ENCODE data around the gene PTPRM.

The PTPRM gene

GRCh38 chr18:8041526-8042111 lies 474.5 kb downstream of the PTPRM start:
- in situ Hi-C loops (cut with HindIII; ENCODE audit: low sequenced_read_pairs), result no loop called here
- no peak for DNase-seq (ENCODE audit: low read depth, low spot score)
- TF ChIP-seq, protein P1, sequence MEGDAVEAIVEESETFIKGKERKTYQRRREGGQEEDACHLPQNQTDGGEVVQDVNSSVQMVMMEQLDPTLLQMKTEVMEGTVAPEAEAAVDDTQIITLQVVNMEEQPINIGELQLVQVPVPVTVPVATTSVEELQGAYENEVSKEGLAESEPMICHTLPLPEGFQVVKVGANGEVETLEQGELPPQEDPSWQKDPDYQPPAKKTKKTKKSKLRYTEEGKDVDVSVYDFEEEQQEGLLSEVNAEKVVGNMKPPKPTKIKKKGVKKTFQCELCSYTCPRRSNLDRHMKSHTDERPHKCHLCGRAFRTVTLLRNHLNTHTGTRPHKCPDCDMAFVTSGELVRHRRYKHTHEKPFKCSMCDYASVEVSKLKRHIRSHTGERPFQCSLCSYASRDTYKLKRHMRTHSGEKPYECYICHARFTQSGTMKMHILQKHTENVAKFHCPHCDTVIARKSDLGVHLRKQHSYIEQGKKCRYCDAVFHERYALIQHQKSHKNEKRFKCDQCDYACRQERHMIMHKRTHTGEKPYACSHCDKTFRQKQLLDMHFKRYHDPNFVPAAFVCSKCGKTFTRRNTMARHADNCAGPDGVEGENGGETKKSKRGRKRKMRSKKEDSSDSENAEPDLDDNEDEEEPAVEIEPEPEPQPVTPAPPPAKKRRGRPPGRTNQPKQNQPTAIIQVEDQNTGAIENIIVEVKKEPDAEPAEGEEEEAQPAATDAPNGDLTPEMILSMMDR (IDR thresholded peaks at IDR 0.05; ENCODE audit: low read depth, low read length), result no peak
- no peak overlapping the region for H3K4me3 ChIP-seq (ENCODE audit: low read depth, low read length)

GRCh38 chr18:8044004-8044403 lies 476.9 kb downstream of the PTPRM start:
- in situ Hi-C loops (cut with HindIII; ENCODE audit: low sequenced_read_pairs), result no loop called here
- H3K4me3 ChIP-seq (ENCODE audit: low read depth, low read length), result no peak overlapping the region
- TF ChIP-seq, protein P1 (IDR thresholded peaks at IDR 0.05; ENCODE audit: low read depth, low read length), result no peak
- DNase-seq (ENCODE audit: low read depth, low spot score), result no peak

- TF ChIP-seq, protein P1 (IDR thresholded peaks at IDR 0.05; ENCODE audit: low read depth, low read length), result no peak
- peak; percentile 14 for DNase-seq (ENCODE audit: low read depth, low spot score)
- in situ Hi-C loops (cut with HindIII; ENCODE audit: low sequenced_read_pairs), result no loop called here
- no peak overlapping the region for H3K4me3 ChIP-seq (ENCODE audit: low read depth, low read length)
These were observed 478.2 kb downstream of the PTPRM start for GRCh38 chr18:8045160-8045883.

DNA sequence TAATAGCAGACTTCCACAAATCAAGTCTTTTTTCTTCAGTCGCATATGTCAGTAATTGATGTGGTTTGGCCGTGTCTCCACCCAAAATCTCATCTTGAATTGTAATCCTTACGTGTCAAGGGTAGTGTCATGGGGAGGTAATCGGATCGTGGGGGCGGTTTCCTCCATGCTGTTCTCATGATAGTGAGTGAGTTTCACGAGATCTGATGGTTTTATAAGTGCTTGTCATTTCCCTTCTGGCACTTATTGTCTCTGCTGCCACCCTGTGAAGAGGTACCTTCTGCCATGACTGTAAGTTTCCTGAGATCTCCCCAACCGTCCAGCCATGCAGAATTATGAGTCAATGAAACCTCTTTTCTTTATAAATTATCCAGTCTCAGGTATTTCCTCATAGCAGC lies 478.8 kb downstream of the PTPRM start:
- no peak for DNase-seq (ENCODE audit: low read depth, low spot score)
- TF ChIP-seq, protein P1 (IDR thresholded peaks at IDR 0.05; ENCODE audit: low read depth, low read length), result no peak
- H3K4me3 ChIP-seq (ENCODE audit: low read depth, low read length), result no peak overlapping the region
- in situ Hi-C loops (cut with HindIII; ENCODE audit: low sequenced_read_pairs), result no loop called here

- TF ChIP-seq, protein P1 (IDR thresholded peaks at IDR 0.05; ENCODE audit: low read depth, low read length), result no peak
- no peak overlapping the region for H3K4me3 ChIP-seq (ENCODE audit: low read depth, low read length)
- in situ Hi-C loops (cut with HindIII; ENCODE audit: low sequenced_read_pairs), result no loop called here
These were observed 479.3 kb downstream of the PTPRM start for GRCh38 chr18:8046441-8046840.

GRCh38 chr18:8049147-8049546 lies 482.0 kb downstream of the PTPRM start:
- TF ChIP-seq, protein P1 (IDR thresholded peaks at IDR 0.05; ENCODE audit: low read depth, low read length), result no peak
- no peak overlapping the region for H3K4me3 ChIP-seq (ENCODE audit: low read depth, low read length)
- in situ Hi-C loops (cut with HindIII; ENCODE audit: low sequenced_read_pairs), result no loop called here
- peak; percentile 22 for DNase-seq (ENCODE audit: low read depth, low spot score)

More at GRCh38 chr18:8046441-8046840, 479.3 kb downstream of the PTPRM start:
- peak; percentile 47 for DNase-seq (ENCODE audit: low read depth, low spot score)
